Osteocyte (in vitro differentiated cells): ENCODE results near the gene TRIM44. TPM values are rescaled to one million over a fixed set of nuclear protein-coding genes. Genes with fewer than 3 reads are reported as not detected.
"Not testable (repeated sequence)": the region's sequence is repeated elsewhere in the genome, so short reads cannot be mapped to it uniquely, and the experiment has no call there.

Source experiments
- DNase-seq: peaks from one replicate; pipeline ENCODE4 v3.0.0; 2021; ENCODE audit warnings: mixed read lengths; ENCODE audit not compliant: unreplicated experiment; ENCODE audit errors: extremely low spot score
- H3K27ac Mint-ChIP-seq: one replicate; pipeline ENCODE4 v1.8.0; 2021; ENCODE audit warnings: mild to moderate bottlenecking, mixed read lengths; ENCODE audit not compliant: unreplicated experiment
- H3K27me3 Mint-ChIP-seq: one replicate; pipeline ENCODE4 v1.8.0; 2021; ENCODE audit warnings: mixed read lengths; ENCODE audit not compliant: unreplicated experiment
- H3K36me3 Mint-ChIP-seq: one replicate; pipeline ENCODE4 v1.8.0; 2021; ENCODE audit warnings: mixed read lengths; ENCODE audit not compliant: unreplicated experiment
- H3K4me1 Mint-ChIP-seq: one replicate; pipeline ENCODE4 v1.8.0; 2021; ENCODE audit warnings: mixed read lengths; ENCODE audit not compliant: unreplicated experiment
- H3K4me3 Mint-ChIP-seq: one replicate; pipeline ENCODE4 v1.8.0; 2021; ENCODE audit warnings: mild to moderate bottlenecking, moderate library complexity, mixed read lengths; ENCODE audit not compliant: unreplicated experiment
- H3K9me3 Mint-ChIP-seq: one replicate; pipeline ENCODE4 v1.8.0; 2021; ENCODE audit warnings: mixed read lengths; ENCODE audit not compliant: unreplicated experiment
- total RNA-seq: library from RNA; stranded (reverse); gene quantifications from 2 replicates; pipeline ENCODE4 v1.2.1, GENCODE V29; 2021
- TF ChIP-seq, protein P1 (sequence below): fragments of 200-600 bp; sonication (generic); IDR thresholded peaks from 2 replicates; pipeline ENCODE4 v1.5.0; 2021; ENCODE audit warnings: antibody characterized with exemption, mild to moderate bottlenecking, moderate library complexity

TRIM44 gene
- total RNA-seq, 1 donor from 2014 or later, result 79.9 TPM

DNA sequence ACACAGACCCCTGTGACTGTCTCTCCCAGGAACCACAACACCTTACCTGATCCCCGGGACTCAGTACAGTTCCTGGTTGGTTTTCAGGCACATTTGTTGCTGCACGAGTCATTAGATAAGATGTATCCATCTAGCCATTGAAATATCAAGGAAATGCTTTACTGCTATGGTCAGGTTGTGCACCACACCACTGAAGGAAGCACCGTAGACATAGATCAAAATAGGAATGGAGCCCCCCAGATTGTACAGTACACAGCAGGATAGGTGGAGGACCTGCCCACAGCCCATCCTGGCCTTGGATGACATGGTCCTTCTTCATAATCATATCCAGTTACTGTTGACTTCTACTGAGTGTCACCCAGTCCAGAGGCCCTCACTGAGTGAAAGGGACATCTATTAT lies 195.3 kb downstream of the TRIM44 start:
- TF ChIP-seq, protein P1, sequence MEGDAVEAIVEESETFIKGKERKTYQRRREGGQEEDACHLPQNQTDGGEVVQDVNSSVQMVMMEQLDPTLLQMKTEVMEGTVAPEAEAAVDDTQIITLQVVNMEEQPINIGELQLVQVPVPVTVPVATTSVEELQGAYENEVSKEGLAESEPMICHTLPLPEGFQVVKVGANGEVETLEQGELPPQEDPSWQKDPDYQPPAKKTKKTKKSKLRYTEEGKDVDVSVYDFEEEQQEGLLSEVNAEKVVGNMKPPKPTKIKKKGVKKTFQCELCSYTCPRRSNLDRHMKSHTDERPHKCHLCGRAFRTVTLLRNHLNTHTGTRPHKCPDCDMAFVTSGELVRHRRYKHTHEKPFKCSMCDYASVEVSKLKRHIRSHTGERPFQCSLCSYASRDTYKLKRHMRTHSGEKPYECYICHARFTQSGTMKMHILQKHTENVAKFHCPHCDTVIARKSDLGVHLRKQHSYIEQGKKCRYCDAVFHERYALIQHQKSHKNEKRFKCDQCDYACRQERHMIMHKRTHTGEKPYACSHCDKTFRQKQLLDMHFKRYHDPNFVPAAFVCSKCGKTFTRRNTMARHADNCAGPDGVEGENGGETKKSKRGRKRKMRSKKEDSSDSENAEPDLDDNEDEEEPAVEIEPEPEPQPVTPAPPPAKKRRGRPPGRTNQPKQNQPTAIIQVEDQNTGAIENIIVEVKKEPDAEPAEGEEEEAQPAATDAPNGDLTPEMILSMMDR, result no peak
- DNase-seq, result no peak
- H3K4me3 Mint-ChIP-seq, result no peak overlapping the region
- no peaks in the 10 kb centered on the region for H3K36me3 Mint-ChIP-seq
- H3K27me3 Mint-ChIP-seq, result peaks cover 6% of the 10 kb centered on the region
- no peaks in the 10 kb centered on the region for H3K9me3 Mint-ChIP-seq
- H3K27ac Mint-ChIP-seq, result no peak overlapping the region
- H3K4me1 Mint-ChIP-seq, result no peaks in the 10 kb centered on the region

DNA sequence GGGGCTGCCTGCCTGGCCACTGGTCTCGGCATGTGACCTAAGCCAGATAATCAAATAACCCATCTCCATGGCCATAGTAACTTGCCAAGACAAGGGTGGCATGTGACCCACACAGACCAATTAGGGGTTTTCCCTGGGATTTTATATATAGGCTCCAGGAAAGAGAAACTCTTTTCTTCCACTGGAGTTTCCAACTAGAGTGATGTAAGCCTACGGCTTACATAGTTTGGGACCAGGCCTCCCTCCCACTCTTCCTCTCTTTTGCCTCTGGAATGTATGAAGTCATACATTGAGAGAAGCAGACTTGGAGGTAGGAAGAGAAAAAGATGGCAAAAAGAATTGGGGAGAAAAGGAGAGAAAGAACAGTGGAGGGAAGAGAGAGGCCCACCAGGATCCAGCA lies 196.7 kb downstream of the TRIM44 start:
- H3K36me3 Mint-ChIP-seq, result no peaks in the 10 kb centered on the region
- H3K4me1 Mint-ChIP-seq, result no peaks in the 10 kb centered on the region
- no peak overlapping the region for H3K4me3 Mint-ChIP-seq
- TF ChIP-seq, protein P1, result no peak
- peaks cover 6% of the 10 kb centered on the region for H3K27me3 Mint-ChIP-seq
- no peak for DNase-seq
- H3K27ac Mint-ChIP-seq, result no peak overlapping the region
- H3K9me3 Mint-ChIP-seq, result no peaks in the 10 kb centered on the region

DNA sequence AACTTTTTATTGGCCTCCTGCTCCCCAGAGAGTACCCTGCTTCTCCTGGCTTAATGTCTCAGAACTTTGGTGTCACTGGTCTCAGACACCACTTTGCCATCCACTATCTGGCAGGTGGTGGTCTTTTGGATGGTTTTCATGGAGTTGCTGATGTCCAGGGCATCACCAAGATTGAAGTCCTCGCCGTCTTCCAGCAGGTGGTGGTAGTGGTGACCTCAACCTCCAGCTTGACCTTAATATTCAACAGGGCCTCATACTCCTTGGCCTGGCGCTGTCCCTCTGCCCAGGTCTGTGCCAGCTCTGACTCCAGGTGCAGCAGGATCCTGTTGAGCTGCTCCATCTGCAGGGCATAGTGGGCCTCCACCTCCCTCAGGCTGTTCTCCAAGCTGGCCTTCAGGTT lies 197.6 kb downstream of the TRIM44 start:
- H3K4me1 Mint-ChIP-seq, H3K27me3 Mint-ChIP-seq, H3K36me3 Mint-ChIP-seq: not testable (repeated sequence)

DNA sequence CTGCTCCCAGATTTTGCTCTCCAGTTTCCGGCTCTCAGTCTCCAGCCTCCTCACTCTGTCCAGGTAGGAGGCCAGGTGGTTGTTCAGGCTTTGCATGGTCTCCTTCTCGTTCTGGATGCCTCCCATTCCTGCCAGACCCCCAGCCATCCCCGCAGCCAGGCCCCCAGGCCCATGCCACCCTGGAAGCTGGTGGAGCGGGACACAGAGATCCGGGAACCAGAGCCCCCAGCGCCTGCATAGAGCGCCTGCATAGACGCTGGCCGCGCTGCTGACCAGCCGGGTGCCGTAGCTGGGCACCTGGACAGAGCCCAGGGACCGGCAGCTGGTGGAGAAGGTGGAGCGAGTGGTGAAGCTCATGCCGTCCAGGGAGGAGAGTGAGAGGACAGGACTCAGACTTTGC lies 198.6 kb downstream of the TRIM44 start:
- Mint-ChIP-seq H3K4me3 (no peak overlapping the region), H3K4me1 (no peaks in the 10 kb centered on the region), H3K9me3 (no peaks in the 10 kb centered on the region), H3K36me3 (no peaks in the 10 kb centered on the region), H3K27me3 (peaks cover 2% of the 10 kb centered on the region), H3K27ac (no peak overlapping the region)
- TF ChIP-seq, protein P1, result no peak
- DNase-seq, result peak; percentile 80

More for the DNA sequence above, 197.6 kb downstream of the TRIM44 start:
- H3K9me3 Mint-ChIP-seq, H3K4me3 Mint-ChIP-seq, H3K27ac Mint-ChIP-seq: not testable (repeated sequence)
- peak; percentile 59 for DNase-seq

DNA sequence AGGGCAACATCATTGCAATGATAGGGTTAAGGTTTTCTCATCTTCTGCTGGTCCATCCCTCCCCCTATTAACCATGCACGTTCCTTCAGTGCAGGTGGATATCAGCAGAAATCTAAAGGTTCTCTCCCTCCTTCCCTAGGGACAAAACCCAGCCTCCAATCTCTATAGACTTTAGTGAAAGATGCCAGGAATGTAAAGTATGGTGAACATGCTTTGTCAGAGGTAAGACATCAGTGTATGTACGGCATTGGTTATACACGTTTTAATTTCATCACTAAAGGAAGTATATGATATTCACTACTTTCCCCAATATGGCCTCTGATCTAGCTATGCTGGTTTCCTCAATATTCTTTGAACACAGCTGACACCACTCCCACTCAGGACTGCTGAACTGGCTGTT lies 200.1 kb downstream of the TRIM44 start:
- no peak for DNase-seq
- no peak overlapping the region for H3K4me3 Mint-ChIP-seq
- no peaks in the 10 kb centered on the region for H3K36me3 Mint-ChIP-seq
- no peaks in the 10 kb centered on the region for H3K27me3 Mint-ChIP-seq
- TF ChIP-seq, protein P1, result no peak
- peaks cover 3% of the 10 kb centered on the region for H3K9me3 Mint-ChIP-seq
- no peaks in the 10 kb centered on the region for H3K4me1 Mint-ChIP-seq
- H3K27ac Mint-ChIP-seq, result no peak overlapping the region

DNA sequence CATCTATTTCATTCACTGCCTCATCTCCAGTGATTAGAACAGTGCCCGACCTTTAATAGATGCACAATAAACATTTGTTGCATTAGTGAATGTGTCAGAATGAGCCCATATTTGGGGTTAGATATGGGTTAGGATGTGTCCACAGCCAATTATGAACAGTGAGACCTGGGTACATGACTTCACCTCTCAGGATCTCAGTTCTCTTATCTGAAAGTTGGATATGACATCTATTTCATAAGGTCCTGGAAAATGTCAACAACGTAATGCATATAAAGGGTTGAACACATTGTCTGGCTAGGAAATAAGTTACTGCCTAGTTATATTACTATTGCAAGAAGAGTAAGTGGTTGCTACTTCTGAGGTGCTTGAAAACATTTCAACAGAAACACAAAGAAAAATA lies 201.6 kb downstream of the TRIM44 start:
- Mint-ChIP-seq H3K4me3 (no peak overlapping the region), H3K36me3 (peaks cover 6% of the 10 kb centered on the region), H3K27me3 (peaks cover 3% of the 10 kb centered on the region), H3K27ac (no peak overlapping the region), H3K9me3 (peaks cover 12% of the 10 kb centered on the region), H3K4me1 (no peaks in the 10 kb centered on the region)
- TF ChIP-seq, protein P1, result no peak
- DNase-seq, result no peak
